EH (cell line): ENCODE measurements around the gene PAXX.

Source experiments
- DNase-seq: peaks from one replicate; pipeline ENCODE4 v3.0.0-alpha.2; 2015; ENCODE audit warnings: low read depth

The PAXX gene

GRCh38 chr9:137018761-137019559 is 26.7 kb downstream of the PAXX start:
- DNase-seq, result no peak

GRCh38 chr9:137019891-137020683 is 27.9 kb downstream of the PAXX start:
- no peak for DNase-seq

- no peak for DNase-seq
Observed at GRCh38 chr9:137020771-137021567, 28.7 kb downstream of the PAXX start.

- DNase-seq, result no peak
Observed at GRCh38 chr9:137021568-137021978, 29.4 kb downstream of the PAXX start.

- DNase-seq, result peak; percentile 71
Observed at GRCh38 chr9:137021979-137022661, 29.9 kb downstream of the PAXX start.

GRCh38 chr9:137022662-137023008 is 30.4 kb downstream of the PAXX start:
- DNase-seq, result no peak

- no peak for DNase-seq
Observed at GRCh38 chr9:137023157-137023556, 30.9 kb downstream of the PAXX start.

GRCh38 chr9:137023583-137023991 is 31.4 kb downstream of the PAXX start:
- no peak for DNase-seq

GRCh38 chr9:137025517-137025966 is 33.3 kb downstream of the PAXX start:
- DNase-seq, result no peak

GRCh38 chr9:137026384-137026783 is 34.2 kb downstream of the PAXX start:
- no peak for DNase-seq

- DNase-seq, result no peak
Observed at GRCh38 chr9:137026828-137027227, 34.6 kb downstream of the PAXX start.

GRCh38 chr9:137027369-137028262 is 35.4 kb downstream of the PAXX start, which contains the start of gene ABCA2:
TSS of gene ABCA2 (minus strand) at chr9:137028237. CDS start at chr9:137028140, 97 bp downstream.
- DNase-seq, result peak; percentile 39

- DNase-seq, result peak; percentile 61
Observed at GRCh38 chr9:137028263-137029057, 36.2 kb downstream of the PAXX start.

- DNase-seq, result peak; percentile 62
Observed at GRCh38 chr9:137029058-137029936, 37.1 kb downstream of the PAXX start.

- DNase-seq, result no peak
Observed at GRCh38 chr9:137030006-137030405, 37.8 kb downstream of the PAXX start.

GRCh38 chr9:137030538-137031527 is 38.6 kb downstream of the PAXX start:
- no peak for DNase-seq

- no peak for DNase-seq
Observed at GRCh38 chr9:137031904-137032640, 39.9 kb downstream of the PAXX start, which contains the start of gene FUT7. TSS of gene FUT7 (minus strand) at chr9:137032088. CDS start at chr9:137031991, 97 bp downstream.
